Femur (tissue), 1 donor: ENCODE data around the gene MRPL48.
"Not testable (repeated sequence)": the region's sequence is repeated elsewhere in the genome, so short reads cannot be mapped to it uniquely, and the experiment has no call there.

ENCODE experiments used
- DNase-seq: peaks from one replicate; pipeline ENCODE4 v3.0.0-alpha.2; 2017

Gene MRPL48

DNA sequence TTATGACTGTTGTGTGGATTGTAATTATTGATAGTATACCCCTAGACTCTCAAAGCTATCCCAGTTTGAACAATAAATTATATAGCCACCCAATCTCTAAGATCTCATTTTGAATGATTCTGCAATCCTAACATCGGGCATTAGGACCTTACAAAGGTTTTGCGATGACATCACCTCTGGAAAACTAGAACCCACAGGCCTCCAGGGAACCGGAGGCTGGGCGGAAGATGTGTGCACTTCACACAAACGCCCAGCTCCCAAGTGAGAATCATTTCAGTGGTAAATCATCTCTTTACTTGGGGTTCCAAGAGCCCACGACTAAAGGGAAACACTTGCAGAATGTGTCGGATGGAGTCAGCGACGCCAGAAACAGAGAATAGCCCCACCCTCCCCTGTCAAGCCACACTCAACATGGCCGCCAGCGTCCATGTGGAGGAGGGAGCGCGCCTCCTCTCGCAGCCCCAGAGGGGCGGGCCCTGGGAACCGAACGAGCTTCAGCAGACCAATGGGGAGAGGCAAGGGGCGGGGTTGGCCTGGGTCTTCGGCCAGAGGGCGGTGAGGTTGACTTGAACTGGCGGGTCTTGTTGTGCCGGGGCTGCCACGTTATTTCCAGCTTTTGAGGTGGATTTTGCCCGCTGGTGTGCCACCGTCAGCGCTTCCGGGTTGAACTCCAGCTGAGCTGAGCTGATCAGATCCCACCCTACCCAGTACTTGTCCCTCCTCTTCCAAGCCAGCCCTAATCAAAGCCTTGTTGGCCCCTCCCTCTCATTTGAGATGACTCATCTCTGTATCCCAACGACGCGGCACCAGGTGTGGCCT, 8.4 kb upstream of the MRPL48 start:
- DNase-seq, result peak; percentile 99

DNA sequence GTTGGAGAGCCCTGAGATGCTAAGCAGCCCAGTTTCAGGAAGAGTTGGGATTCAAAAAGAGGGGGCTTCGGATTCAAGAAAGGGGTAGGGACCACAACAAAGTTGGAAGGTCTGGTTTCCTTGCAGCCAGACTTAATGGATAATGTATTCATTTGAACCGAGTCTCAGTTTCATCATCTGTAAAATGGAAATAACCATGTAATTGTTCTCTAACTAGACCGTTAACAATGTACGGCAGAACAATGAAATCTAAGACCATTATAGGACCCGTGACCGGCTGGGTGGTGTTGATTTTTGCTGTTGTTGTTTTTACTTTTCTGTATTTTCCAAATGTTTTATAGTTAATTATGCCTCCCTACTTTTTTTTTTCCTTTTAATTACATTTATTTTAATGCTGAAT, 6.4 kb upstream of the MRPL48 start:
- no peak for DNase-seq

GRCh38 chr11:73783483-73784020, 4.1 kb upstream of the MRPL48 start:
- DNase-seq, result no peak

DNA sequence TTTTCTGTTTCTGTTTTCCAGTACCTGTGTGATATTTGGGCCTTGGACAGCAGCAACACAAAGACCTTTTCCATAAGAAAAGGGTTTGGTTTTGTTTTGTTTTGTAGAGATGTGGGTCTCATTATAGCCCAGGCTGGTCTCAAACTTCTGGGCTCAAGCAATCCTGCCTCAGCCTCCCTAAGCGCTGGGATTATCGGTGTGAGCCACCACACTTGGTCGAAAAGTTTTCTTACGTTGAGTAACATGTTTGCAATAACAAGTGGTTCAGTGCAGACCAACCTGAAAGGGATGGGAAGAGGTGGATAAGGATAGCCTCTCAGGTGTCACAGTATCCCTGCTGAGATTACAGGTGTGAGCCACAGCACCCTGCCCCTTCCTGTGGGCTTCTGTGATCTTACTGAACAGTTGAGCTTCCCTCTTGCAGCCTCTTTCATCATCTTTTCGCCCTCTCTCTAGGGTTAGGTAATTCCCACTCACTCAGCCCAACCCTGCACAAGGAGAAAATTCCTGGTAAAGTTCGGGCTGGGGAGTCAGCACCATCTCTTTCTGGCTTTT, 3.5 kb upstream of the MRPL48 start:
- DNase-seq, result no peak

- no peak for DNase-seq
Measured at GRCh38 chr11:73784734-73785133, 2.9 kb upstream of the MRPL48 start.

- not testable (repeated sequence) for DNase-seq
Measured at GRCh38 chr11:73785467-73785866, 2.2 kb upstream of the MRPL48 start.

DNA sequence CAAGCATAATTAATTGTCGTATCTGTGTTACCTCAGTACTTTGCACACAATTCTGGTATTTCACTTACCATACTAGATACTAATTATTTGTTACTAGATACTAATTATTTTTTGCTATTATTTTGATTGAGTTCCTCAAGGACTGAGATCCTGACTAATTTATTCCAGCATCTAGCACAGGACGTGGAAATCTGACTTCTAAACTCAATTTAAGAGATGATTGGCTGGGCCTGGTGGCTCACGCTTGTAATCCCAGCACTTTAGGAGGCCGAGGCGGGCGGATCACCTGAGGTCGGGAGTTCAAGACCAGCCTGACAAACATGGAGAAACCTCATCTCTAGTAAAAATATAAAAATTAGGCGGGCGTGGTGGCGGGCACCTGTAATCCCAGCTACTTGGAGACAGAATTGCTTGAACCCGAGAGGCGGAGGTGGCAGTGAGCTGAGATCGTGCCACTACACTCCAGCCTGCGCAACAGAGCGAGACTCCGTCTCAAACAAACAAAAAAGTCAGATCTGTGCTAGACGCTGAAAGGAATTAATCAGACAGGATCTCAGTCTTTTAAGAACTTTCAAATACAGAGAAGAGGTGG, 527 bp upstream of the MRPL48 start:
- no peak for DNase-seq

- no peak for DNase-seq
Measured at GRCh38 chr11:73789279-73789670, 1.6 kb downstream of the MRPL48 start.

- DNase-seq, result no peak
Measured at GRCh38 chr11:73792584-73792983, 4.9 kb downstream of the MRPL48 start.

DNA sequence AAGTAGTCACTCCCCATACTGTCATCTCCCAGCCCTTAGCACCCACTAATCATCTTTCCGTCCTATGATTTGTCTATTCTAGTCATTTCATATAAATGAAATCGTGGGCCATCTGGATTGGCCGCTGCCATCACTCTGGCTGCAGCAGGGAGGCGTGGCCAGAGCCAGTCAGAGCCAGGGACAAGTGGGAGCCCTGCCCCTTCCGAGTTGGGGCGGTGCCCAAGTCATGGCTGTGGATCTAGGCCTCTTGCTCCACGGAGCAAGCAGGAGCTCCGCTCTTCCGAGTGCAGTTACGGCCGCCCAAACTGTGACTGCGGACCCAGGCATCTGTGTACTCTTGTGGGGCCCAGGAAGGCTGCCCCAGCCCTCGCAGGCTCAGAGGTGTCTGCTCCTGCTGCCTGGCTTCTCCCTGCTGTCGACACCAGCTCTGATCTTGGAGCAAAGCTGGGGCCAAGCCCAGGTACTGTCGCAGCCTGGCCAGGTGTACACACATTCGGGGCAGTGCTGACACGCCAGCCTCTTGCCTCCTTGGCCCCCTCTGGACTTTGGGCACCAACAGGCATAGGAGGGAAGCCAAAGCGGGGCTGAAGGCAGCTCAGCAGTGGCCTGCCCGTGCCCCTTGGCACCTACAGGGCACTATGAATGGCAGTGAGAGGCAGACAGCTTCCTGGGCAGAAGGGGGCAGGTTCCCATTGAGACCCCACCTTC, 8.4 kb downstream of the MRPL48 start:
- peak; percentile 30 for DNase-seq

GRCh38 chr11:73797457-73797856, 9.8 kb downstream of the MRPL48 start:
- peak; percentile 58 for DNase-seq

GRCh38 chr11:73800276-73800806, 12.7 kb downstream of the MRPL48 start:
- no peak for DNase-seq

GRCh38 chr11:73801136-73801535, 13.5 kb downstream of the MRPL48 start:
- DNase-seq, result no peak

GRCh38 chr11:73804712-73805111, 17.0 kb downstream of the MRPL48 start:
- DNase-seq, result no peak

- no peak for DNase-seq
Measured at GRCh38 chr11:73808052-73808451, 20.4 kb downstream of the MRPL48 start.

GRCh38 chr11:73810637-73811036, 23.0 kb downstream of the MRPL48 start:
- no peak for DNase-seq

GRCh38 chr11:73812234-73812633, 24.6 kb downstream of the MRPL48 start:
- no peak for DNase-seq

DNA sequence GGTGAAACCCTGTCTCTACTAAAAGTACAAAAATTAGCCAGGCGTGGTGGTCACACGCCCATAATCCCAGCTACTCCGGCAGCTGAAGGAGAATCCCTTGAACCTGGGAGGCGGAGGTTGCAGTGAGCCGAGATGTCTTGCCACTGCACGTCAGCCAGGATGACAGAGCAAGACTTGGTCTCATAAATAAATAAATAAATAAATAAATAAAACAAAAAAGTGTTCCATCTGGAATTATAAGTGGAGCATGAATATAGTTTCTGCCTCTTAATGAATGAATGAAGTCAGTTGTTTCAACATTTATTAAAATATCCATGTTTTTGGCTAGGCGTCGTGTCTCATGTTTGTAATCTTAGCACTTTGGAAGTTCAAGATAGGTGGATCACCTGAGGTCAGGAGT, 27.1 kb downstream of the MRPL48 start:
- DNase-seq, result no peak

- no peak for DNase-seq
Measured at GRCh38 chr11:73818846-73819245, 31.2 kb downstream of the MRPL48 start.

DNA sequence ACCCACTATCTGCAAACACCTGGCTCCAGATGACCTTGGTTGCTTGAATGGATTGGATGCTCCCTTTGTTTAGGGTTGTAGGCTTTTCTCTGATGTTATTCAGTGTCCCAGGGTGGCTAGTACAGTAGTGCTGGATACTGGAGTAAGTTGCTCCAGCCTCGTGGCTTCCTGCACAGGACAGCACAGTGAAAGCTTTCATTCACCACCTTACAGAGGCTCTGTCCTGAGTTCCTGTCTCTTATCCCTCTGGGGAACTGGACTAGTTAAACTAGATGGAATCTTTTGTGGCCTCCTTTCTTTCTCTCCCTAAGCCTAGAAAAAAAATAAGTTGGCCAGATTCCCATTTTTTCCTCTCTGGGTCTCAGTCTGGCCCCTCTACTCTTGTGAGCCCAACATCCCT, 42.6 kb downstream of the MRPL48 start:
- DNase-seq, result no peak

- DNase-seq, result no peak
Measured at GRCh38 chr11:73833067-73833466, 45.4 kb downstream of the MRPL48 start.

DNA sequence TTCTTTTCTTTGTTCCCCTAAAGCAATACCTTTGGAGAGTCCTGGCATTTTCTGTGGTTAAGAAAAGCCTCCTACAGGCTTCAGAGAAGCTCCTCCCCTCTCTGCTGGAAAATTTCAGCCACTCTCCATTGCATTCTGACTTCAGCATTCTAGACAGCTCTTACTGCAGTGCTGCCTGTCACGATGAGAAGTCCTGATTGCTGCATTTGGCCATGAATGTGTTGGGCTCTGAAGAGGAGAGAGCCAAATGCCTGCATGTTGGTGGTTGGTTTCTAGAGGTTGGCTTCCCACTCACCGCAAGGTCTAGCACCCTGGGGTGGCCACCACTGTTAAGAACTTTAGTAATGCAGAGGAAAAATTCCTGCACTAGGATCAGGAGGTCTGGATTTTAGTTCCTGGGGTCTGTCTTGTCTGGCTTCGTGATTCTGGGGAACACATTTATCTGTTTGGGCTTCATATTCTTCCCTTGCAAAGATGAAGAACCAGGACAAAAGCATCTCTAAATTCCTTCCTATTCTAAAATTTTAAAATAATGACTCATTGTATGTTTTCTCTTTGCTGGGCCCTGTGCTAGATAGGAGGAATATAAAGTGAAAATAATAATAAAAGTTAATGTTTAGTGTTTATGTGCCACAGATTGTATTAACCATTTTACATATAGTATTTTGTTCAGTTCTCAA, 50.9 kb downstream of the MRPL48 start:
- no peak for DNase-seq

DNA sequence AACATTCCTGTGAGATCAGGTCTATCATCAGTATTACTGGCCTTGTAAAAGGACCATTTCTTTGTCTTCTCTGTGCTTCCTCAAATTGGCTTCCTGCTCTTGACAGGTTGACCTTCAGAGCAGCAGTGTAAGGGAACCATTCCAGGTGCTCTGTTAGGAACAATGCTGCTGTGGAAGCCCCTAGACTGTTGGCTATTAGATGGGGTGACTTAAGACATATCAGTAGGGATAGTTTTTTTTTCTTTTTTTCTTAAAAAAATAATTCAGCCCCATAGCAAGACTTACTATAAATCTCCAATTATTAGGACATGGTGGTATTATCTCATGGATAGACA, 51.4 kb downstream of the MRPL48 start:
- no peak for DNase-seq
